HG03159 (cell line): ENCODE measurements around the gene ATXN10.
"Not testable (repeated sequence)": the region's sequence is repeated elsewhere in the genome, so short reads cannot be mapped to it uniquely, and the experiment has no call there.

ENCODE experiments used
- ATAC-seq: cut with Tn5 transposase; IDR thresholded peaks from one replicate; pipeline ENCODE4 v1.9.1; 2021; ENCODE audit warnings: mild to moderate bottlenecking, moderate library complexity; ENCODE audit not compliant: unreplicated experiment

The ATXN10 gene

DNA sequence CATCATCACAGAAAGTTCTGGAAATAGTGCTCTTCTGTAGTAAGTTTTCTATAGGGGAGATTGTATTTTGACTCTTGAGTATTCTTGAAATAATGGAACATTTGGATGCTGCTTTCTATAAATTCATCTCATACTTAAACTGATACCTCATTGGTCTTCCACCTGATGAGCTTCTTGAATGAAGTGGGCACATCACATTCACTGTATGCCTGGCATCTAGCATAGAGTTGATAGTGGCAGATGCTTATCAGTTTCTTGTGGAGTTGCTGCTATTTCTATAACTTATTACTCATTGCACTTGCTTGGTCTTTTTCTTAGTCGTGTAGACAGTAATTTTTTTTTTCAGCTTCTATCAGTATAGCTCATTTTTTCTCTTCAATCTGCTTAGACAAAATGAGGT, 5.4 kb downstream of the ATXN10 start:
- ATAC-seq = no peak

DNA sequence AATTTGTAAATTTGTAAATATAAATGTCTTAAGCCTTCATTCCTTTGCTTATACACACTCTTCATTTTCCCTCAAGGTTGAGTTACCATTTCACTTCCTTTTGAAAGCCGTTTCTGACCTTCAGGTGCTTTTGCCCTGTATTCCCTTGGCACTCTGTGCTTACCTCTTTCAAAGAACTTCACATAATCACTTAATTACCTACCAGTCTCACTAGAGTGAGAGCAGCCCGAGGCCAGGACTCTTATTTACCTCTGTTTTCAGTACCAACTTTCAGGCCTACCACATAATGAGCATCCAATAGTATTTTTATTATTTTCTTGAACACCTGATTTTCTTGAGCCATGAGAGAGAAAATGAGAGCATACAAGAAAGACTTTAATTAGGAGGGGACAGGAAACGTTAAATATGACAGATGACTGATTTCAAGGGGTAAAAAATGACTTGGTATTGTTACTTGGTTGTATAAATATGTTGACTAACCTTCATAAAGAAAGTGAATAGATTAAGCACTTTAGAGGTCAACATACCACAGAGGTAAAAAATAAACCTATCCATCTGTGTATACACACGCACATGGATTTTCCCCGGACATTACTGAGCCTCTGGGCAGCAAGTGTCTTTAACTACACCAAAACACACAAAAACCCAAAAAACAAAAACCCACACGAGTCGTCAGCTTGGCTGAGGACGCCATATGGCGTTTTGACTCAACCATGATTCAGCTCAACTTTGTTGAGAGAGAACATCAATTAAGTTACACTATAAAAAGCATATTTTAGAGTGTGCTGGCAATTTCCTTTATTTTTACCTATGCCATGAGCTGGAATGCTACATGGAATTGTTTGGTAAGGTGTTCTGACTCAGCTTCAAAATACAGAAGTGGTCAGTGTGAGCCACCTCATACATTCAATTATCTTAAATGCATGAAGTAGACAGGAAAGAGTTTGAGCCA, 7.6 kb downstream of the ATXN10 start:
- no peak for ATAC-seq

DNA sequence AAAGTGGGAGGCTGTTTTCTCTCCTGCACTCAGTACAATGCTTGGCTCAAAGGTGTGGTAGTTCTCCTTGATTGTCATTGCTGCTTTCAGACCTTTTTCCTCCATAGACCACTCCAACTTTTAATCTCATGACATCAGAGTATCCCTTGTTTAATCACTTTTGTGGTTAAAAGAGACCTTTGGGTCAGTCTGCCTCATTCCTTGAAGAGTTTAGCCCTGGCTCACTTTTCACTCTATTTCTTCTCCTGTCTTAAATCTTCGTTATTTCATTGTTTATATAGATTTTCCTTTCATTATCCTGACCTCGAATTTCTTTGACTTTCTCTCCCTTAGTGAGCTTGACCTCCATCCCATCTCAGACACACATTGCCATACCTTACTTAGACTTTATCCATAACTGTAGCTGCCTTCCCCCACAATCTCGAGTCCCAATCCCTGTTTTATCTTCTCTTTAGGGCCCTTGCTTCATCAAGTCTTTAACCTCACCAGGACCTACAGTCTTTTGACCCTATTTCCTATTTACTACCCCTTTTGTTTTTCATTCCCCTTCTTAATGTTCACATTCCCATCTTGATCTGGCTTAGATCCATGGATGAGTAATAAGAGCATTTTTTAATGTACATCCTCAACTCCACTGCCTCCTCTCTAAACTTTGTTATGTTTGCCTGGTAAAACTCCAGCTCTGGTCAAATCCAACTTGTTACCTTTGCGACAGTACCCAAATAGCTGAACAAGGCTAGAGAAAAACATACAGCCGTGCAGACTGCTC, 9.5 kb downstream of the ATXN10 start:
- no peak for ATAC-seq

DNA sequence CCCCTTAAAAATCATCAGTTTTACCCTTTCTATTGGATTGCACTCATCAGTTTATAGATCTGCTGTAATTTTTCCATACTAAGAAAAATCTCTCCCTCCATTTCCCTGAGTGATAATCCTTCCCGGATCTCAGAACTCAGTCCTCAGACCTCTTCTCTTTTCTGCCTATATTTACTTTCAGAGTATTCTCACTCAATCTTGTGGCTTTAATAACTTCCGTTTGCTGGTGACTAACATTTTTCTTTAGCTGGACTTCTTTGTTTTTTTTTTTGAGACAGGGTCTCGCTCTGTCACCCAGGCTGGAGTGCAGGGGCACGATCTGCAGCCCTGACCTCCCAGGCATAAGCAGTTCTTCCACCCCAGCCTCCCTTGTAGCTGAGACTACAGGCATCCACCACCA, 10.4 kb downstream of the ATXN10 start:
- no peak for ATAC-seq

DNA sequence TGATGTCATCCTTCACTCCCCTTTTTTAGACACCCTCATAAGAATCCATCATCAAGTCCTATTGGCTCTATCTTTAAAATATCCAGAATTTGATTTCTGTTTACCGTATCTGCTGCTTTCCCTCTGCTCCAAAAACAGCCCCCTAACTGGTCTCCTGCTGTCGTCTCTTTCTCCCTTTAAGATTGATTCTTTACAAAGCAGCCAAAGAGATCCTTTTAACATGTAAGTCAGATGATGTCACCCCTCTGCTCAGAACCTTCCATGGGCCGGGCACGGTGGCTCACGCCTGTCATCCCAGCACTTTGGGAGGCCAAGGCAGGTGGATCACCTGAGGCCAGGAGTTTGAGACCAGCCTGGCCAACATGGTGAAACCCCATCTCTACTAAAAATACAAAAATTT, 11.1 kb downstream of the ATXN10 start:
- not testable (repeated sequence) for ATAC-seq

DNA sequence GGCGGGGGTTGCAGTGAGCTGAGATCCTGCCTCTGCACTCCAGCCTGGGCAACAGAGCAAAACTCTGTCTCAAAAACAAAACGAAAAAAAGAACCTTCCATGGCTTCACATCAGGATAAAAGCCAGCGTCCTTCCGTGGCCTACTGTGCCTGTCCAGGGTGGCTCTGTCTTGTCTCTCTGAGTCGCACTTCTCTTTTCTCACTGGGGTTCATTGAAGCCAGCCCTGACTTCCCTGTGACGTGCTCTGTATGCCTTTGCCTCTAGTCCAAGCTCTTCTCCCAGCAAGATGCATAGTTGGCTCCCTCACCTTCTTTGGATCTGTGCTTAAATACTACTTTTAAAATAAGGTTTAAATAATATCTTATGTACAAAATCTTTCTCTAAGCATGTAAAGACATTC, 11.6 kb downstream of the ATXN10 start:
- ATAC-seq = no peak

DNA sequence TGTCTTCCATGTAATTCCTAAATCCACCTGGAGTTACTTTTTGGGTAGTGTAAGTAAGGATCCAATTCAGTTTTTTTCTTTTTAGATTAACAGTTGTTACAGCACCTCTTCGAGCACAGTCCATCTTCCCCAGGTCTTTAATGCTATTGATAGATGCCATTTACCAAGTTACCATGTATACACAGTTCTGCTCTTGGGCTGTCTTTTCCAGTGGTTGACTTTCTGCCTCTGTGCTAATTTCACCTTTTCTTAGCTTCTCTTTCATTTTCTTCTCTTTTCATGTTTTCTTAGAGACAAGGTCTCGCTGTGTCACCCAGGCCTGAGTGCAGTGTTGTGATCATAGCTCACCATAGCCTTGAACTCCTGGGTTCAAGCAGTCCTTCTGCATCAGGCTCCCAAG, 12.0 kb downstream of the ATXN10 start:
- ATAC-seq = no peak

DNA sequence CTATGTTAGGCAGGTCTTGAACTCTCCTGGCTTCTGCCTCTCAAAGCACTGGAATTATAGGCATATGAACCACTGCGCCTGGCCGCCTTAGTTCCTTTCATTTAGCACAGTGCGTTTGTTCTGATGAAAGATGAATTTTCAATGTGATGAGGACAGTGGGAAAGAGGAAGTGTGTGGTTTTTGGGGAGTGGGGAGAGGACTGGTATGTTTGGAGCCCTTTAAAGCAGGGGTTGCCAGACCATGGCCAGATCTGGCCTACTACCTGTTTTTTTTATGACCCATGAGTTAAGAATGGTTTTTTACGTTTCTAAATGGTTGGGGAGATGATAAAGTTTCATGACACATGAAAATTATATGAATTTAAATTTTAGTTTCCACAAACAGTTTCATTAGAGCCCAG, 12.5 kb downstream of the ATXN10 start:
- ATAC-seq = no peak

DNA sequence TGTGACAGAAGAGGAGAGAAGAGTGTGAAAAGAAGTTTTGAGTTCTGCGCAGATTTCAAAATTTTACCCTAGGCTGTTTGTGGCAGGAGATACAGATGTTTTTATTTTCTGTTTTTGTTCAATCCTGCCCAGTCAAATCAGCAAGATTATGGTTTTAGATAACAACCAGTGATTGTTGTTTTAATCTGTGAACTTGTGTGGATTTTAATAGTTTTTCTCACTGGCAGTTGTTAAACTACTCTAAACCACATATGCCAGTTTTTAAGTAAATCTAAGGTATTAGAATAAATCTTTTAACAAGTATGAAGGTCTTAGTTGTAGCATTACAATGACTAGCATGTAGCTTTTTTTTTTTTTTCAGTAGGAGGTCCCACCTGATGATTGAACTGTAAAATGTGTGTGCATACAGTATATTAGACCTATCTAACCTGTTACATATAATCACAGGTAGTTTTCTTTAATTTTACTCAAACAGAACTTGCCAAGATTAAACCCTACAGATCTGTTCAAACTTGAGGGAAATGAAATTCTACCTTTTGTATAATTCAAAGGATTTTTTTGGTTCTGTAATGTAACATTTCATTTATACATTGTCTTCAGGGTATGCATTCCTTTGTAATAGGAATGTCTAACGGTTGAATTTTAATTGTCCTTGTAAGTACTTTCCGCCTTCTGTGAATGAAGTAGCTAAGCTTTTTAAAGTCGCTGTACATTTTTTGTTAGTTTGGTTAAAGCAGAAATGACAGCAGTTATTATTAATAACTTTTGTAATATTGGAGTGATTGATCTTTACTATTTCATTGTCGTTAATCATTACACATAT, 13.3 kb downstream of the ATXN10 start:
- no peak for ATAC-seq

DNA sequence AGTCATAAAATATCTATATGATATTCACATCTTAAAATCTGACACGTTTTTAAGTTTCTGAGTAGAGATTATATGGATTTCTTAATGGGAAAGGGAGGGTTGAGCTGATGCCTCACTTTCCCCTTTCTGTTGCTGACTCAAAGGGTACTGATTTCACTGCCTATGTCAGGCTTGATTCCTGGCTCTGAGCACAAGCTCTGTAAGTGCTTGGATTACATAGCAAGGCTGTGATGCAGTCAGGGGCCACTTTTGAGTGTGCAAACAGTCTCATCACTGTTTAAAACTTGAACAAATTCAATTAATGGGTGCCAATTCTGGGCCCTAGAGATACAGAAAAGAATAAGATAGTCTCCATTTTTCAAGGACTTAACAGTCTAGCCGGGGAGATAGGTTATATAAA, 14.4 kb downstream of the ATXN10 start:
- no peak for ATAC-seq

DNA sequence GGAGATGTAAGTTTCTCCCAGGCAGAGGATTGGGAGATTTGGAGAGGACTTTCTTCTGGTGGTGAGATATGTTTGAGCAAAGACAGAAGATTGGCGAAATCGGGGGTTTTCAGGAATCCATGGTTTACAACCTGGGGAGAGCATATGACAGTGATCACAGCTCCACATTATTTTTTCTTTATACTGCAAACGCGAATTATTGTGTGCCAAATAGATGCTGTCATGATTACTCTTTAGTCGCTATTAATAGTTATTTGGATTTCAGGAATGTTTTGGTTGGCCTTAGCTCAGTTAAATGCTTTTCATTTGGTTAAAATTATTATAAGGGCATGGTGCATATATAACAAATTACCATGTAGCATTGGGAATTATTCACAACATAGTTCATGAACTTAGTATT, 15.2 kb downstream of the ATXN10 start:
- ATAC-seq = no peak

DNA sequence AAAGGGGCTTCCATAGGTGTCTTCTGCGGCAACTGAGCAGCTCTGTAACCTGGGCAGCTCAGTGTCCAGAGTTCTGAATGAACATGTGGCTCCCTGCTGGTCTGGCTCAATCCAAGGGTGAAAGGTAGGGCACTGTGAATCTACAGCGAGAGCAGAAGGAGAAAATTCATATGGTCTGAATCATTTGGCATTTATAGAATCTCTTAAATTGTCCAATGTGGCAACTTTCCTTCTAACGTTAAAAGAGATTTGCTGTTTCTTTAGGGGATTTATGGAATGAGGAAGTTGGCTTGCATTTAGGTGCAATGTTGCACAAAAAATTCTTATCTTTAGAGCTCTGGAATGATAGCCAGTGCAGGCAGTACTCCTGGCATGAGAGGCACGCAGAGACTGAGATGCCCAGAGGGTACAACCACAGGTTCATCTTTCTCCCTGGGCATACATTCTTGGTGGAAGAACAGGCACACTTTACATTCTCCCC, 17.0 kb downstream of the ATXN10 start:
- no peak for ATAC-seq

DNA sequence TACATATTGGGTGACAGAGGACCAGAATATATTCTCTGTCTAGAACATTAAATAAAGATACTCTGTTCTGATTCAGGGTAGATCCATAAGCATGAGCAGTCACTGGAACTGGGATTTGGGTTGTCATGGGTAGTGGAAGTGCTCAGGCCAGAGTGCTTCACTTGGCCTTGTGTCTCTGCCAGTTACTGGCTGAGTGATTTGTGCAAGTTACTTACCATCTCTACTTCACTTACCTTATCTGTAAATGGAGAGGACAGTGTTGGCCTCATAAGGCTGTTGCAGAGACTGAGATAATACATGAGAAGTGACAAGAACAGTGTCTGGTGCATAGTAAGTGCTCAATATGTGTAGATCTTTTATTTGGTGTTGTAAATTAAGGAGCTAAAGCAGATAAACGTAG, 17.6 kb downstream of the ATXN10 start:
- no peak for ATAC-seq

DNA sequence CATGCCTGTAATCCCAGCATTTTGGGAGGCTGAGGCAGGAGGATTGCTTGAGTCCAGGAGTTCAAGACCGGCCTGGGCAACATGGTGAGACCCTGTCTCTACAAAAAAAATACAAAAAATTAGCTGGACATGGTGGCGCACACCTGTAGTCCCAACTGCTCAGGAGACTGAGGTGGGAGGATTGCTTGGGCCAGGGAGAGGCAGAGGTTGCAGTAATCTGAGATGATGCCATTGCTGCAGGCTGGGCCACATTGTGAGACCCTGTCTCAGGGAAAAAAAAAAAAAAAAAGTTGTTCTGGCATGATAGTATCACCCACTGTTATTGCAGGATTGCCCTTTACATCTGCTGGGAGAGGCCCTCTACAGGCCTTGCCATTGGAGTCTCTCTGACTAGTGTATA, 18.4 kb downstream of the ATXN10 start:
- ATAC-seq = no peak

DNA sequence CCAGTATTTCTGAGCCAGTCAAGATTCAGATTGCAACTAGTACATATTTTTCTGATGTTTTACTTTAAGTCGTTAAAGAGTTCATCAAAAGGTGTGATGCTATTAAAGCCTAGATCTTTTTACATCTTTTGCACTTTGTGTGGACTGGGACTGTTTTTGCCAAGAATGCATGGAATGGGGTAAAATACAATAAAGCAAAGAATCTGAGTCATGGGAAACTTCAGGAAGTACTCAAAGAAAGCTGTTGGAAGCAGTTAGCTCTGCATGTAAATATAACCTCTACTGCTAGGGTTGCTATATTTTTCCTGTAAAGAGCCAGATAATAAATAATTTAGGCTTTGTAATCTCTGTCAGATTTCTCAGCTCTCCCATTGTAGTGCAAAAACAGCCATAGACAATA, 20.9 kb downstream of the ATXN10 start:
- no peak for ATAC-seq

DNA sequence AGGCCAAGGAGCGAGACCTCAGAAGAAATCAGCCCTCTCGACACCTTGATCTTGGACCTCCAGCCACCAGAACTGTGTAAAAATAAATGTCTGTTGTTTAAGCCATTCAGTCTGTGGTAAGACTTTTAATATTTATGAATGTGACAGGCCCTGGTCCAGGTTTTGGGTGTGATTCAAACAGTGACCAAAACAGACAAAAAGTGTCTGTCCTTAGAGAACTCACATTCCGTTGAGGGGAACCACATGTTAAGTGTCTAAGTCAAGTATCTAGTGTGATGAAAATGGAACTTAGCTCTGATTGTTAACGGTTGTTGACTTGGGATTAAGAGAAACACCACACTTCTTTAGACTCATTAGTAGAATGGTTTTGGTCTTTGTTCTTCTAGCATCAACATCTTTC, 22.2 kb downstream of the ATXN10 start:
- no peak for ATAC-seq

DNA sequence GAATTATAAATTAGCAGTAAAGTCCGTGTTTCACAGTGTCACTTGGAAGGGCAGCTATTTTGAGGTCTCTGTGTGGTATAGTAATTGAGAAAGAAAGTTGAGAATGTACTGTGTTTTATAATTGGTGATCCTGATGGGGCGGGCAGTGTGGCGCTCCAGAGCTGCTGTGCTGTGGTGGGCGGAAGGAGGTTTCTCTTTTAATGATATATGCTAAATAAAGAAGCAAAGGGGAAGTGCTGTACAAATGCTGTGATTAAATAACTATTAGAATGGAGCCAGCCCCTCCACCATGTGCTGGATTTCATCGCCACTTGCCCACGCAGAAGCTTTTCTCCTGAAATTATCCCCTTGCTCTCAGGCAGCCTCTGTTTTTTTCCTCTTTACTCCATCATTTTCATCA, 24.6 kb downstream of the ATXN10 start:
- no peak for ATAC-seq

DNA sequence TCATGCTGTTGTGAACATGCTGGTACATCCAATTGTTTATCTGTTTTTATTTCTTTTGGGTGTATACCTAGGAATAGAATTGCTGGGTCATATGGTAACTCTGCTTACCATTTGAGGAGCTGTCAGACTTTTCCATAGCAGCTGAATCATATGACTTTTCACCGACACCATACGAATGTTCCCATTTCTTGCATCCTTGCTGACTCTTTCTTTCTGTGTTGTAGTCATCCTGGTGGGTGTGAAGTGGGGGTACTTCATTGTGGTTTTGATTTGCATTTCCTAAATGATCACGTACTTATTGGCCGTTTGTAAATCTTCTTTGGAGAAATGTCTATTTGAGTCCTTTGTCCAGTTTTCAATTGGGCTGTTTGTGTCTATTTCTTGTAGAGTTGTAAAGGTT, 26.5 kb downstream of the ATXN10 start:
- ATAC-seq = no peak

DNA sequence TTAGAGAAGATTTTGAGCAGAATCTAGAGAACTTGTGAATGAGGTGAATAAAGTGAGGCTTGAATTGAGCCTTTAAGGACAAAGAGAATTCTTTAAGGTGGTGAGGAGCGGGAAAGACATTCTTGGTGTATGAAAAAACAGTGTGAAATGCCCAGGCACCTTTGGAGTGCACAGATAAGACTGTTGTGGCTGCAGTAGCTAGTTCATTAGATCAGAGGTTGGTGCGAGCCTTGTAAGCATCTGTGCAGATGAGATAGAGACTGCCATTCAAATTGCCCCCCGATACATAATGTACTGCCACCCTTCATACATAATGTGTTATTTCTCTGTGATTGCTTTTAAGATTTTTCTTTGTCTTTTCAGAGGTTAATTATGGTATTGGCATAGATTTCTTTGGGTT, 31.3 kb downstream of the ATXN10 start:
- no peak for ATAC-seq

DNA sequence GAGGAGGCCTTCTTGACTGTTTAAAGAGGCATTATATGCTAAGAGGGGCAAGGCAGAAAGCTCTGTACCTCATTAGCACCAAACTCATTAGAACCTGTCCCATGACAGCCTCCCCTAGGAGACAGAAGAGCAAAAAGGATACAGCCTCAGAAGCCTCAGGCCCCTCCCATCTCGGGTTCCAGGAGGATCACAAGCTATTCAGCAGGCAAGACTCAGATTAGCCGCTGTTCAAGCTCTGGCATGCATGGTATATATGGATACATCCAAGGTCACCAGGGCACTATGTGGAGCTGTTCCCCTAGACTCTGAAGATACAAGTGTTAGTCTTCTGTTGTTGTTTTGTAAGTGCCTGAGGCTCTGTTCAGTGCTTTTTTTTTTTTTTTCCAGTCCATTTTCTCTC, 32.1 kb downstream of the ATXN10 start:
- no peak for ATAC-seq

DNA sequence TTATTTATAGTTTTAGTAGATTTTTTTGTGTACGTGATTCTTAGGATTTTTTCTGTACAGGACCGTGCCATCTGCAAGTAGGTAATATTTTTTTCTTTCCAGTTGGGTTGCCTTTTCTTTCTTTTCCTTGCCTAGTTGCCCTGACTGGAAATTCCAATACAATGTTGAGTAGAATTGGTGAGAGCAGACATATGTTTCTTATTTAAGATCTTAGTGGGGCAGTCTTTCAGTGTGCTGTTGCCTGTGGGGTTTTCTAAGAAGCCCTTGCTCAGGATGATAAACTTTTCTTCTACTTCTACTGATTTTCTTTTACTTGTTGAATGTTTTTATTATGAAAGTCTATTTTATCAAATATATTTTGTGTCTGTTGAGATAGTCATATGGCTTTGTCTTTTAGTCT, 33.0 kb downstream of the ATXN10 start:
- ATAC-seq = no peak
